ENCODE measurements around the gene LBX2.

DNA sequence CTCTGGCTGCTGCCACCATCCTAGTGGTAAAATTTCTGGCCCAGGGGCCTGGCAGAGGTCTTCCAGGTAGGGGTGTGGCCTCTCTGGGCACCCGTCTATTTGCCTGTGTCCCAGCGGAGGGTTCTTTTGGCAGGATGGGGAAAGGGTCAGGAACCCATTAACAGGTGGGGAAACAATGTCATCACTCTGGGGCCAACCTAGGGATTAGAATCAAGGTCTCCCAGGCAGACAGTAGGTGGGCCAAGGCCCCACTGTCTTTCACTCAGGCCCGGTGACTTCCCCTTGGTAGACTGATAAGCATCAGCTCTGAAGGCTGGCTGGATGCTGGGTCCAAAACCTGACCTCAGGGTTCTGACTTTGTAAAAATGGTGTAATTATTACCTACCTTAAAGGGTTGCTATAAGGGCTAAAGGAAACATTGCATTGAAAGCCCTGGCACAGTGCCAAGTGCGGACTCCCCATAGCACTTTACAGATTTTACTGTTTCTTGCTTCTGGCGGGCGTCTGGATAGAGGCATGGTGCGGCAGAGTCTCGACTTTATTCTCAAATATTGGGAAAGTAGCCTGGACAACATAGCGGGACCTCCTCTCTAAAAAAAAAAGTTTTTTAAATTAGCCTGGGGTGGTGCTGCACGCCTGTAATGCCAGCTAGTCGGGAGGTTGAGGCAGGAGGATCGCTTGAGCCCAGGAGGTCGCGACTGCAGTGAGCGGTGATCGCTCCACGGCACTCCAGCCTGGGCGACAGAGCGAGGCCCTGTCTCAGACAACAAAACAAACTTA lies 2.2 kb downstream of the LBX2 start:
- no peak for TF ChIP-seq YY1 (IDR thresholded peaks at IDR 0.05; ENCODE audit: insufficient read depth, insufficient read length)
- TF ChIP-seq ZNF274 (IDR thresholded peaks at IDR 0.05; ENCODE audit: low read depth, low read length), result no peak
